GM19193 (cell line): ENCODE data around the gene CTBP1.

Source experiments
- POLR2A ChIP-seq: IDR thresholded peaks from 4 replicates; pipeline ENCODE4 v1.6.1; 2011; ENCODE audit not compliant: insufficient read depth, insufficient read length; ENCODE audit errors: extremely low read depth

CTBP1 gene

DNA sequence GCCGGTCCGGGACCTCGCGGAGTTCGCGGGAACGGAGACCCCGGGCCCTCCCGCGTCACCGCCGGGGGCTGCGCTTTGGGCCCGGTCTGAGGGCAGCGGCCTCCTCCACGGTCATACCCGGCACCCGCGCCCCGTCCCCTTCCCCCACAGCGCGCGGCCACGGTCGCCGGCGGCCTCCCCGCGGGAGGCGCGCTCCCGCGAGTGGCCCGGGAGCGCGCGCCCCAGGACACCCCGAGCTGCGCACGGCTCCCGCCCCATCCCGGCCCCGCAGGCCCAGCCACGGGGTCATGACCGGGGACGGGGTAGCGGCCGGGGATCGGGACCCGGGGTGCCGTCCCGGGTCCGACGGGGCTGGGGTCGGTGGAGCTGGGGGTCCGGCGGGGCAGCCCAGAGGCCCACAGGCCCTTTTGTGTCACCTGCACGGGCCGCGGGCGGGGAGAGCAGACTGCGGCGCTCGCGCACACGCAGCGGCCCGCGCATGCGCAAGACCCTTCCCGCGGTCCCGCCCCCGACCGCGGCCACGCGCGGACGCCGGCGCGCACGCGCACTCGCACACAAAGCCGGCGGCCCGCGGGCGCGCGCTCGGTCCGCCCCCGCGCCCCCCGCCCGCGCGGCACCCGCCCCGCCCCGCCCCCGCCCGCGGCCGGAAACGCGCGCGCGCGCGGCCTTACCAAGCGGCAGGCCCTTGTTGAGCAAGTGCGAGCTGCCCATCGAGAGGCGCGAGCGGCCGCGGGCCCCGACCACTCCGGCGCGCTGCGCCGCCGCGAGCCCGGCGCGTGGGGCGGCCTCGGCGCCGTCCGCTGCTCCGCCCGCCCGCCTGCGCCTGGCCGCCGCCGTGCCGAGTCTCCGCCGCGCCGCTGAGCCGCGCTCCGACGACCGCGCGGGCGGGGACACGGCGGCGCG is at the start of gene CTBP1:
CTBP1 (minus strand) TSS at position 886 of the 903 bp plus-strand sequence. CDS start 7,799 bp downstream, outside the sequence.
- TF ChIP-seq POLR2A = peak; percentile 70

DNA sequence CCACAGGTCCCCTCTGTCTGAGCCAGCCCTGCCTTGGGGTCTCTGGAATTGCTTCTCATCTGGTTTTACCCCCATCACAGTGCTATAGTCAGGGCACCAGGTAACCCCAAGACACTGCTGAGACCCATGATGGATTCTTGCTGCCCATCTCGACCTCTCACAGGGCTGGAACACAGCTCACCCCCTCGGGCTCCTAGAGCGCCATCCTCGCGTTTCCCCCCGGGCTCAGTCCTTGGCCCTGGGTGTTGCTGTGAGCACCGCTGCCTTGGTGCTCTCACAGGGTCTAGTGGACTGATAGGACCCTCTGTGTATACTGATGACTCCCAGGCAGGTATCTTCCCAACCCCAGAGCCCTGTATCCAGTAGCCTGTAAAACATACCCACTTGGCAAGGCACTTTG is 49.5 kb upstream of the CTBP1 start:
- no peak for TF ChIP-seq POLR2A

DNA sequence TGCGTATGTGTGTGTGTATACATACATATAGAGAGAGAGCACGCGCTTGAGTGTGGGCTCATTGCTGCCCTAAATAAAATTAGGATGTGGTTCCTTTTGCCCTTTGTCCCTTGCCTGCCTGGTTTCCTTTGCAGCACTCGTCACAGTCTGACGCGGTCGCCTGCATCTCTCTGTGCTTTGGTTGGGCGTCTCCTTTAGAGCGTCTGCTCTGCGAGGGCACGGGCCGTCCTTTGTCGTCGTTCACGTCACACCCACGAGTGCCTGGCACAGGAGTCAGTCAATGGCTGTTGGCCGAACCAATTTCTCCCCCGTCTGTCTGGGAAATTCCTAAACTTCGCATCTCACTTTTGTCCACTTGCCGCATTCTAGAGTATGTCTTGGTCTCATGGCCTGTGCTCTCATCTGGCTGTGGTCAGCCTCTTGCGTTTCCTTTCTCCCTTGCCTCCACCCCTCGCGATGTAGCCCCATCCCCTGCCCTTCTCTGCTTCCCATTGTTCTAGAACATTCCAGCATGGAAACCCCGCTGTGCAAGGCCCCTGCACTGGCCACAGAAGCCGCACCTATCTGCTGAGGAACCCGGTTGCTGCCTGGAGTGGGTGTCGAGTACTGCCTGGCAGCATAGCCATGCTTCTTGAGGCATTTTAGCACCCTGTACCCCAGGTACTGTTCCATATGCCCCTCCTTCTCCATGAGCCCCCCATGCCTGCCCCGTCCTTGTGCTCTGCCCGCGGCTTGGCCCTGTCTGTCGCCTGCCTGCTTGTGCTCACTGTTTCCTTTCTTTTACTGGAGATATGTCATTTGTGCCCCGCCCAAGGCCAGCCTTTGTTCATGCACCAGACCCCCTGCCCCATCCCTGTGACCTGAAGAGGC is 48.8 kb upstream of the CTBP1 start:
- TF ChIP-seq POLR2A = no peak

DNA sequence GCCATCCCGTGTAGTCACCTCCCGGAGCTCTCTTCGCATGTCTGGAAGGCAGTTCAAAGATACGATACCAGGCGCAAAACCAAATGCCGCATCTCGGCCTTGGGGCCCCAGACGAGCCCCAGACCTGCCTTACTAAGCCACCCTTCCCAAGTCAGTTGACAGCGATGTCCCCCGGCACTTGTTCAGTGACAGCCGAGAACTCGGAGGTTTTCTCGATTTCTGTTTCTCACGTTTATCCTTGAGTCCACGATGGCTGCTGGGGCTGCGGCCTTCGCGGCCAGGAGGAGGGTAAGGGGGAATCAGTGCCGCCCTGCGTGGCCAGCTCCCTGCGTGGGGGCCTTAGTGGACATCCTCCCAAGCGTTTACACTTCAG is 48.1 kb upstream of the CTBP1 start:
- no peak for TF ChIP-seq POLR2A

DNA sequence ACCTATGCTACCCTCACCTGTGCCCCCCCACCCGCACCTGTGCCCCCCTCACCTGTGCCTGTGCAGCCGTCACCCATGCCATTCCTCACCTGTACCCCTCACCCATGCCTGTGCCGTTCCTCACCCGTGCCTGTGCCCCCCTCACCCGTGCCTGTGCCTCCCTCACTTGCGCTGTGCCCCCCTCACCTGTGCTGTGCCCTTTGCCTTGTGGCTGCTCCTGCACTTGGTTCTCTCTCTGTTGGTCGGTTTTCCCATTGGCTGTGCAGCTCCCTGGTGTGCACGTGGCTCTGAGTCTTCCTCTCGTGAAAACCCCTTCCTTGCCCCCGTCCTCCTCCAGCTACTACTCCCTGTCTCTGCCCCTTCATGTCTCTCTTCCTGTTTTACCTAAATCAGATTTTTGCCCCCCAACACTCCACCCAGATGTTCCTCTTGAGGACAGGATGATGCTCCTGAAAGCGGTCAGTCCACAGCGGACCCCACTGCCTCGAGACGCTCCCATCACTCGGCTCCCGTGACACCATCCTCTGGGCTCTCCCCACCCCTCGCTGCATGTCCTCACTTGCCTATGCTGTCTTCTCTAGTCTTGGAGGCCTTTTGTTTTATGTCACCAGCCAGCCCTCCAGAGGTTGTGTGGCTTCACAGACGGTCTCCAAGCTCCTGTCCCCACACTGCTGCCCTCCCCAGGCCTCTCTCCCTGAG is 47.5 kb upstream of the CTBP1 start:
- no peak for TF ChIP-seq POLR2A

DNA sequence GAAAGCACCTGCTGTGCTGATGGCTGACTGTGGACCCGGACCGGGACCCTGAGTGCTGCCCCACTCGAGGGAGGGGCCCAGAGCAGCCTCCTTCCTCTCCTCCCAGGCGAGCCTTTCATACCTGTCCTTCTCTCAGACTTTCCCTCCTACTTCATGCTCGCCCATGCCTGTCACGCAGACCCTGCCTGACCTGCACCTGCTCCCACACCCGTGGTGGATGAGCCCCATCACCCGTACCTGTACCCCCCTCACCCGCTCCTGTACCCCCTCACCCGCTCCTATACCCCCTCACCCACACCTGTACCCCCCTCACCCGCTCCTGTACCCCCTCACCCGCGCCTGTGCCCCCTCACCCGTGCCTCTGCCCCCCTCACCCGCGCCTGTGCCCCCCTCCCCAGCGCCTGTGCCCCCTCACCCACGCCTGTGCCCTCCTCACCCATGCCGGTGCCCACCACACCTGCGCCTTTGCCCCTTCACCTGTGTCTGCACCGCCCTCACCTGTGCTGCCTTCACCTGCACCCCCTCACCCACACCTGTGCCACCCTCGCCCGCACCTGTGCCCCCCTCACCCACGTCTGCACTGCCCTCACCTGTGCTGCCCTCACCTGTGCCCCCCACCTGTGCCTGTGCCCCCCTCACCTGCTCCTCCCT is 46.6 kb upstream of the CTBP1 start:
- TF ChIP-seq POLR2A = no peak

DNA sequence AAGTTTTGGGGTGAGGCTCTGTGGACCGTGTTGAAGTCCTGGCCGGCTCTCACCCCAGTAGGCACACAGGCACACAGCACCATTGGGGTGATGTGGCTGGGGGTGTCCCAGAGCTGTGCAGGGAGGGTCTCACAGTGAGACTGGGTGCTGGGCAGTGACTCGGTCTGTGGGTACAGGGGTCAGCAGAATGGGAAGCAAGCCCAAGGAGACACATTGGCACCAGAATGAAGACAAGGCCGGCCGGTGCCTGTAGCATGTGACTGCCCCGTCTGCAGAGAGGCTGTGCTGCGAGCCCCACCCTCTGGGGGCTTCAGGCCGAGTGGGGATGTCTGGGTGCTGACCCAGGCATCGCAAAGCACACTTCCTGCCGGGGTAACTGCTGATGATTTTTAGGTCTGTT is 46.0 kb upstream of the CTBP1 start:
- TF ChIP-seq POLR2A = no peak

DNA sequence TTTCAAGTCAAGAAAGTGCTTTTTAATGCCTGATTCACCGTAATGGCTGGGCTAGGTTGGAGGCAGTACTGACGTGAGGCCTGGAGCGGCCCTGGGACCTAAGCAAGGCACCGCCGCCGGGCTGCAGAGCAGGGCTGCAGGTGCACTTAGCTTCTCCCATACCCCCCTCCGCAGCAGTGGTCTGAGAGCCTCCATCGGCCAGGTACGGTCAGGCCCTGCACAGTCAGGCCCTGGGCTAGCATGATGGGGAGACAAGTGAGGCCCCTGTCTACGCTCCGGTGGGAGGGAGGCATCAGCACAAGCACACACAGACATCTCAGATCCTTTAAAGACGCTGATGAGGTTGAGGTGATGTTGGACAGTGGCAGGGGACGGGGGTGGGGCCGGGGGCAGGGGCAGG is 45.5 kb upstream of the CTBP1 start:
- TF ChIP-seq POLR2A = no peak

DNA sequence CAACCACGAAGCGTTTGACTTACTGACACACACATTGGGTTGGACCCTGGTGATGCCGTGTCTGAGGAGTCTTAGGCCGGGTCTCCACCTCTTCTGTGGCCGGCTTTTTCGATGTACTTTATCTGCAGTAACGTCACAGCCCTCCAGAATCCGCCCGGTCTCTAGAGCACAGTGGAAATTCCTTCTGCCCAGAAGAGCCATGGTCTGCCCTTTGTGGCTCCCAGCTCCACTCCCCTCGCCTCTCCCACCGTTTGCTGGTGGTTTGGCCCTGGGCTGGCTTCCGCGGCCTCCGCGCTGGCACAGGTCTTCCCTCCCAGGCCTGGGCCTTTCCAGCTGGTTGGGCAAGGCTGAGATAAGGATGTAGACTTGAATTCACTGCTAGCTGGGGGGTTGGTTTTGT is 45.1 kb upstream of the CTBP1 start:
- TF ChIP-seq POLR2A = no peak

DNA sequence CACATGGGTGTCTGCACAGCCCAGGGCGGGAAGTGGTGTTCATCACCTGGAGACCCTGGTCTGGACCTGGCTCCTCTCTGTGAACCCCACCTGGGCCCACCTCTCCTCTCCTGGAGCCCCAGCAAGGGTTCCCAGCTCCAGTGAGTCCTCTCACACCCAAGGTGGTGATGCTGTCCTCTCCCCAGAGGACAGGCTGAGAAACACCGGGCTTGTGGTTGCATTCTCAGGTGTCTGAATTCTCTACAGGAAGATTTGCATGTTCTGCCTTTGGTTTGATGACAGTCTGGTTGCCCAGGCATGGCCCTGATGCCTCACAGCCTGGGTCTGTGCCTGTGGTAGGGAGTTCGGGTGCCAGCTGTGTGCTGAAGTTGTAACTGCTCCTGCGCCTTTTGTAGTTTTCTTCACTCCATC is 44.6 kb upstream of the CTBP1 start:
- TF ChIP-seq POLR2A = no peak

DNA sequence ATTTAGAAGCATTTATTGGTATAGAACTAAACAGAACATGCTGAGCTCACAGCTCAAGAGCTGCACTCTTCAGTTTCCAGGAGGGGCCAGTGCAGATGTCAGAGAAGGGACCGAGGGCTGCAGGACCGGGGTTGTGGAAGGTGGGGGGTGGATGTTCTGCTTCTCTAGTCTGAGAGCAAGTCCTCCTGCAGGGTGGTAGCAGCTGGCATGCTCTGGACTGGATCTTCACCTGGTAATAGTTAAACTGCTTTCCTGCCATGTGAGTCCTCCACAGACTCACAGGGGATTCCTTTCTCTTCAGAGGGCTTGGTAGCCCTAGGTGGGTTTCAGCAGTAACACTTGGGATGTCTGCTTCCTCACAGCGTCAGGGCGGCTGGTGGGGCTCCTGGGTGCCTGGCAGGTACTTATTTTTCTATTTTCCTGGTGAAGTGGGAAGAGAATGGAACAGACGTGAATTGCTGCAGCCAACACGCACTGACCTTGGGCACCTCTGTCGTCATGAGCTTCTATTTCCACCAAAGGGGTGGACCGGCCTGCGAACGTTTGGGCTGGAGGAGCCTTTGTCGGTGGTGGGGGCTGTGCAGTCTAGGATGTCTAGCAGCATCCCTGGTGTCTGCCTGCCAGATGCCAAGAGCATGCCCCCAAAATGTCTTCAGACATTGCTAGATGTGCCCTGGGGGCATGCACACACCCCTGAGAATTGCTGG is 43.2 kb upstream of the CTBP1 start:
- no peak for TF ChIP-seq POLR2A

DNA sequence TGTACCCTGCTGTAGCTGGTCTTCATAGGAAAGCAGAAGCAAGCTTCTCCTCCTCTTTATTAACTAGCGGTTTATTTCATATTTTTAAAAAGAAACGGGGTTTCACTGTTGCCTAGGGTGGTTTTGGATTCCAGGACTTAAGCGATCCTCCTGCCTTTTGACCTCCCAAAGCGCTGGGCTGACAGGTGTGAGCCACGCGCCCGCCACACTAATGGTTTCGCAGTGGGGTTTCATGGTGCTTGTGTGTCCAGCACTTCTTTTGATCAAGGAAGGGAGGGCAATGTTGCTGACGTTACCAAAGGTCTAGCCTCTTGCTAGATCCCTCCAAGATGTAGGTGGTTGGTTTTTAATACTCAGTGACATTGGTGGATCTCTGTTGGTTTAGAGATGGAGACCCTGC is 42.2 kb upstream of the CTBP1 start:
- TF ChIP-seq POLR2A = no peak

DNA sequence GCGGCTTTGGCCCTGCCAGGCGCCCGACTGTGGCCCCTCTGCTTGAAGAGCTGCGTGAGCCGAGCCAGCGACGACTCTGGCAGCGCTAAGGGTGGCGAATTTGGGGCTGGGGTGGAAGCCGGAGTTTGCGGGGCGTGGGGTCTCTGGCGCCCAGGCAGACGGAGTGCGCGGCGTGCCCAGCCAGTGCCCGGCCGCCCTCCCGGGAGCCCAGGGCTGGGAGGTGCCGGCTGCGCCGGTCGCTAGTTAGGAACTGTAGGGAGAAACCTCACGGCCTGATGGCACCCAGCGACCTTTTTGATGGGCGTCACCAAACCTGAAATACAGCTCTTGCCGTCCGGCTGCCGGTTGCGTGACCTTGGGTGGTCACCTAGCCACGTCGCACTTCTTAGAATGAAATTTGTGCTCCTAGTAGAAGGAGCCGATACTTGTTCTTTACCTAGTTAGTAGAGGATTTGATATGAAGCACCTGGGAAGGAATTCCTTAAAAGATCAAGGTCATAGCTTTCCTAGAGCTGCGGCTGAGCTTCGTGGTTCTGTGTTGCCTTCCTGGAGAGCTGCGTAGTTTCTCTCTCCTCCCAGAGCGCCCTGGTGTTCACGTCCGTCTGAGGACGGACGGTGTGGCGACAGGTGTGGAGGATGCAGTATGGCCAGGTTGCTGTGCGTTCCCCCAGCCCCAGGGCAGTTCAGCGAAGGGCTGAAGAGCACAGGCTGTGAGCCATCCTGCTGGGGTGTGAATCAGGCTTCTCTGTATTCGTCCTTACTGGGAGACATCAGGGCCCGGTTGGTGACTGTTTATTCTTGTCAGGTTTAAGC is 41.4 kb upstream of the CTBP1 start:
- no peak for TF ChIP-seq POLR2A

DNA sequence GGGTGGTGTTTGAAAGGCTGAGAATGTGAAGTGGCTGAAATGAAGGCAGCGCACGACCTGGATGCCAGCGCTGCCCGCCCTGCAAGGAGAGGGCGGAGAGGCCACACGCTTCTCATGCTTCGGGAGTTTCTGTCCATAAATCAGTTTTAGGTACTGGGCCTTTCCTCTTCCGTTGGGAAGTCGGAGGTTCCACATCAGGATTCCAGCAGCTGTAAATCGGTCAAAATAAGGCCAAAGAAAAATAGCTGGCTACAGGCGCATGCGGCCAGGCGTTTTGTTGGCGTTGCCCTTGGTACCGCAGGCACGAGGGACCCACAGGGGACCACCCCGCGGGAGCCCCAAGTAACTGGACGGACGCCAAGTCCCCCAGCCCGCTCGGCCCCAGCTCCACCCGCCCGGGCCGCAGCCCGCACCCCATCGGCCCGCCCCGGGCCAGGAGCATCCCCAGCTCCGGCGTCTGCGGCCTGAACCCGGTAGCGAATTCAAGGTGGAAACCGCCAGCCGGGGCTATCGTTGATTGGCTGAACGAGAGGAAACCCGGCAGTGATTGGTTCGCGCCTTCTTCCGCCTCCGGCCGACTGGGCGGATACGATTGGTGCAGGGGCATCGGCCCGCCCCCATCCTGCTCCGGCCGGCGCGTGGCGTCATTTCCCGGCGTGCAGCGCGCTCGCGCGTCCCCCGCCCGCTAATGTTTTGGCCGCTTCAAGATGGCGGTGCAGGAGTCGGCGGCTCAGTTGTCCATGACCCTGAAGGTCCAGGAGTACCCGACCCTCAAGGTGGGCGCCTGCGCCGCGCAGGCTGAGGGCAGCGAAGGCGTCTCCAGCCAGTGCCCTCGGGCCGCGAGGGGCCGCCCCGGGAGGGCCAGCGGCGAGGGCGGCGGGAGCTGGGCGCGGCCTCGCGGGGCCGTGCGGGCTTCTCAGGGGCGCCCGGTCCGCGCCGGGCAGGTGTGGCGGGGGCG is 40.6 kb upstream of the CTBP1 start, which contains the start of gene MAEA:
MAEA (plus strand) TSS at position 685 of the 958 bp plus-strand sequence; CDS start at position 708, 23 bp downstream.
- peak; percentile 98 for TF ChIP-seq POLR2A
